CD4-positive, alpha-beta T cell treated with Interleukin-6 for 4 hours (primary cell): Measurements from ENCODE around the gene DUOX2.
"Not testable (repeated sequence)": the region's sequence is repeated elsewhere in the genome, so short reads cannot be mapped to it uniquely, and the experiment has no call there.

Experiments used
- DNase-seq: peaks from one replicate; pipeline ENCODE4 v3.0.0-alpha.2; 2020; ENCODE audit warnings: mixed read lengths

DUOX2 gene

DNA sequence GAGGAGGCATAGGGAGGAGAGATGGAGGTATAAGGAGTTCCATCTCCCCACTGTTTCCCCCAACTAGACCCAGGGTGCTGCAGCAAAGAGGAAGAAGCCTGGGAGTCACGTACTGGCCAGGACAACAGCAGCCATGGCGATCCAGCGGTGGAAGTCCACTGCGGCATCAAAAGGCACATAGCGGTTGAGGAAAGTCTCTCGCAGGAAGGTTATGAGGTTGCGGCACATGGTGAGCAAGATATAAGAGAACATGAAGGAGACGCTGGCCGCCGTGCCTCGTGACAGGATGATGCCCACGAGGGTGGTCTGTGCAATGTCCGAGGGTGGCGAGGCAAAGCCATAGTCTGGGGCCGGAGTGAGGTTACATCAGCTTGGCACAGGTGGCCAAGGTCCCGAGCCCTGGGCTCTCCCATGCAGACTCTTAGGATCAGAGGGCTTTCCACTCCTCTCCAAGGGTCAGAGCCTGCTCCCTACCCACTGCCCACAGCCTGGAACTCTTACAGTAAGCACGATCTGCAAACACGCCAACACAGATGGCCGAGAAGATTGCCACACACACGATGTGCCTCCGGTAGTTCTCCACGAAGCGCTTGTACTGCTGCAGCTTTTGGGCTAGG is 14.3 kb downstream of the DUOX2 start:
- DNase-seq: no peak

DNA sequence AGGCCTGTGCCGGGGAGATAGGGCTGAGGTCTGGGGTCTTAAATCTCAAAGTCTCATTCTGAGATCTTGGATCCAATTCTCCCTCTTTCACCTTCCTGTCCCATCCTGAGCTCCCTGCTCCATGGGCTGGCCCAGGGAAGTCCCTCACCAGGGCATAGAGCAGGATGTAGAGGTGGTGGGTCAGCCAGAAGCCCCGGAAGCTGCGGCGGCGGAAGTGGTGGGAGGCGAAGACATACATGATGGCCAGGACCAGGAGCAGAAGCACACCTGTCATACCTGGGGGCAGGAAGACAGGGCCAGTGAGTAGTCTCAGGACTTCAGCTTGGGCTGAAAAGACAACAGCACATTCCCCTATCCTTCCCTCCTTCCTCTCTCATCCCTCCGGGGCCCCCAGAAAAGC is 16.5 kb downstream of the DUOX2 start:
- DNase-seq: no peak

DNA sequence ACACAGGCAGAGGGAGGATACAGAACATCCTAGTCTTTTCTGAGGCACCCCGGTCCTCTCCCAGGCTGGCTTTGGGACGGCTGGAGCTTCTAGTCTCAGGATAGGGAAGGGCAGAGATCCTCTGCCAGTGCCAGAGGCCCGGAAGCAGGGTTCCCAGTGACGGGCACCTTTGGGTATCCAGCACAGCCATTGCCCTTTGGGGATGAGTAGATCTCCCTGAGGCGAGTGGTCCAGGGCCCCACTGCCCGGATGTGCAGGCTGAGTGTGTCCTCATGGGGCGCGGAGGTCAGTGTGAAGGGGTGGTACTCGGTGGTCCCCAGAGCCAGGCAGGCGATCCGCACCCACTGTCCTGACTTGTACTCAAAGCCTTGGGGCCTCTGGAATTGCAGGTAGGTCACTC is 18.3 kb downstream of the DUOX2 start:
- DNase-seq: no peak

DNA sequence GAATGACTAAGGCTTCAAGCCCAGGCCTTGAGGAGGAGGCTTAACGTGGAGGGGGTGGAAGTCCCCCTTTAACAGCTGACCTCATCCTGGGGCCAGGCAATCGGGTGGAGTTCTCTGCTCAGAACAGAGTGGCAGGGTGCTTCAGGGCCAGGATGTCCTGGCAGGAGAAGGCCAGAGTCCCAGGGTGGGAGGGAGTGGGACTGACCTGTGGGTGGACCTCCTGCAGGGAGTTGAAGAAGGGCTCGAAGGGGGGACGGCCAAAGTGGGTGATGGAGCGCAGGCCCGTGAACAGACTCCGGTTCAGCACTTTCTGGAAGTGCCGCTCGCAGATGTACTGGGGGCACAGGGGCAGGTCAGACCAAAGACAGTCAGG is 19.6 kb downstream of the DUOX2 start:
- DNase-seq: no peak

DNA sequence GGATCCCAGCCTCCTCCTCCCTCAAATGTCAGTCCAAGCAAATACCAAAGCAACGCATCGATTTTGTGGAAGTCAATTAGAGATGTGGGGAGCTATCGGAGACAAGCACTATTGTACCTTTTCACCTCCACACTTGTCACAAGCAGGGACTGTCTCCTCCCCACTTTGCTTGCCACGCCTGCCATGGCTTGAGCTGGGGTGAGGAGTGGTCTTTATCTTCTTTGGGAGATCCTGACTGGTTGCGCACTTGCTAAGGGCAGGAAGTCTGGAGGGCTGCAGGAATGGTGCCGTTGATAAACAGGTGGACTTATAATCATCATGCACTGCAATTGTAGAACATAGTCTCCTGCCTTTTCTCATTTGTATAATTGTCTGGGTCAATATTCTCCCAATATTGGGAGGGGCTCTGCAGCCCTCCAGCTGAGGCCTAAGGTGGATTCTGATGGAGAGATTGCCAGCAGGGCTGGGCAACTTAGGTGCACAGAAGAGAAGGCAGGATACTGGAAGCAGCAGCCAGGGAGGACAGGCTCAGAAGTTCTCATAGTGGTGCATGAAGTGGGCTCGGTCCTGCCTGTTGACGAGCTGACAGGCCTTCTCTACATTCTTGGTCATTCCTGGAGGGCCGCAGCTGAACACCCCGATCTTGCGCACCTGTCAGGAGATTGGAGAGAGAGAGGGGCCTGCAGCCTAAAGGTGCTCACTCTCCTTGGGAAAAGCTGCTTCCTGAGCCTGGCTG is 20.2 kb downstream of the DUOX2 start:
- DNase-seq: no peak

DNA sequence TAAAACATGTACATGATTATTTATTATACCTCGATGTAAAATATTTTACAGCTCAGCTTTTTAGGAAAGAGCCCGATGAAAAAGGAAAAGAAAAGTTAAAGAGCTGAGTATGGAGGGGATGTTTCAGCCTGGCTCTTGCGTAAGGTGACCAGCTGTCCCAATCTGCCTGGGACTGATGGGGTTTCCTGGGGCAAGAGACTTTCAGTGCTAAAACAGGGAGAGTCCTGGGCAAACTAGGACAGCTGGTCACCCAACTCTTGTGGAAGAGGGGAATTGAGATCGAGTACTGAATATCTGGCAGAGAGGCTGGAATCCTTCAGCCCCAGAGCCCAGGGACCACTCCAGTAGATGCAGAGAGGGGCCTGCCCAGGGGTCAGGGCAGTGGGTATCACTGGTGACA is 21.0 kb downstream of the DUOX2 start:
- DNase-seq: no peak

DNA sequence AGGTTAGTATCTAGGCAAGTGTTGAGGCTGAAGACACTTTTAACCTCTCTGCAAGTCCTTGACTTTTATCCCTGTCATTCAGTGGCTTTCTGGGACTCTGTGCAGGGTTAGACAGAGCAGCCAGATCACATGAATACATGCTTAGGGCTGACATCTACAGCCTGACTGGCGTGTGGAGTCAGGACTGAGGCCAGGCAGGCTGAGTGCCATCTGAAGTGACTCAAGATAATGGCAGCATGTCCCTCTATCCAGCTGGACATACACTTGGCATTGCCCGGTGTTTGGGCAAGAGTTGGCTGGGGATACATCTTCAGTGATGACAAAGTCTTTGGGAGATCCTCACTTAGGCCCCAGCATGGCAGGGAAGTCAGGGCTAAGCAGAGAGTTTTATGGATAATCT is 22.4 kb downstream of the DUOX2 start:
- DNase-seq: no peak

DNA sequence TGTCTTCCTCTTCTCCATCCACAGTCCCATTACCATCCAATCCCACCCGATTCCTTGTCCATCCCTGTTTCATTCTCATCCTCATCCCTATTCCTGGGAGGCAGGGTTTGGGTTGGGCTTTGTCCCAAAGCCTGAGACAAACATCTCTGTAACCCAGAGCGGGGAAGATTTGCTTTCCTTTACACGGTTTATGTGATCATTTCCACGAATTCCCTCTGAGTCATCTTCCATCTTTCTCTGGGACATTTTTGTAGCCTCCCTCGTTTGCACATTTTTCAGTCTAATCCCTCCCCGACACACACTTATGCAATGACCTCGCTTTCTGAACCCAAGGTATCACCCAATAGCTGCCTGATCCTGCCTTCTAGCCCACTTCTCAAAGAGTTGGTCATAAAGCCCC is 22.8 kb downstream of the DUOX2 start:
- no peak for DNase-seq

DNA sequence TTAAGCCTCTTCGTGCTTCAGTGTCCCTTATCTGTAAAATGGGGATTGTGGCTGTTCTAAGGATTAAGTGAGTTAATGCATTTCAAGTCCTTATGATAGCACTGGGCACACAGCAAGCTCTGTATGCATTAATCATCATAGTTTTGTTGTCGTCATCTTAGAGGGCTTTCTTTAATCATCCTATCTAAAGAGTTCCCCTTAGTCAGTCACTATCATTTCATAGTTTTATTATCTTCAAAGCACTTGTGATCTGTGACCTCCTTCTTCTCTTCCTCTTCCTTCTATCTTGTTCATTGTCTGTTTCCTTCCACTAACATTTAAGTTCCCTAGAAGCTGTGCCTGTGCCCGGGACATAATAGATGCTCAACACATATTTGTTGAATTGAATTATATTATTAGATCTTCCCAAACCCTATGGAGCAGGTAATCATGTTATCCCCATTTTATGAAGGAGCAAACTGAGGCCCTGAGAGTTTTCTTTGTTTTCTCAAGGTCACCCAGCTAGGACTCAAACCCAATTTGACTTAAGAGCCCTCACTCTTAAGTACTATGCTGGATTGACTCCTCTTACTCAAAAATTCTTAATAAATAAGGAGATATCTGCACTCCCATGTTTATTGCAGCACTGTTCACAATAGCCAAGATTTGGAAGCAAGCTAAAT is 24.1 kb downstream of the DUOX2 start:
- DNase-seq: no peak

DNA sequence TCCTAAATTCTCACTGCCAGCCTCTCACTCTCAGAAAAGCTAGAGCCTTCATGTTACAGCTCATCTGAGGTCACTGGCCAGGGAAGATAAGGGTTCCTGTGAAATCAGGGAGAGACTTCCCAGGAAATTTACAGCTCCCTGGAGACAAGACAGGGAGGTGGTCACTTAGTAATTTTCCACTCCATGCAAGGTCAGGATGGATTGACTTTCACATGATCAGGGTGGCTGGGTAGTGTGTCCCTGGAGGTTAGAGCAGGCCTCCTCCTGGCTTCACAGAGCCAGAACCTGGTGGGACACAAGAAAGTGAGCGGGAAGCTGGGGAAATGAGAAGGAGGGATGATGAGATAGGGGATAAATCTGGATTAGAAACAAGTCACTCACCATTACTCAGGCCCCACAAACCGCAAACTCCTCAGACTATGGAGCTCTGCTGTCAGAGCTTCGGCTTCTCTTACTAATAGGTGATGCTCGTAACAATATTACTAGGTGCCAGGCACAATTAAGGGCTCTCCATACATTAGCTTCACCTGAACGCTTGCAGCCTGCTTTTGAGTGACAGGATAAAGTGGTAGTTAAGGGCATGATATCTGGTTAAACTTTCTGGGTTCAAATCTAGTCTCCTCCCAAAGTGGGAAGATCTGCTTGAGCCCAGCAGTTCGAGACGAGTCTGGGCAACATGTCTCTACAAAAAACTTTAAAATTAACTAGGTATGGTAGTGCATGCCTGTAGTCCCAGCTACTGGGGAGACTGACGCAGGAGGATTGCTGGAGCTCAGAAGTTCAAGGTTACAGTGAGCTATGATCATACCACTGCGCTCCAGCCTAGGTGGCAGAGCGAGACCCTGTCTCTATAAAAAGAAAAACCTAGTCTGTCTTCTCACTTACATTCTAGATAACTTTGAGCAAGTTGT is 24.9 kb downstream of the DUOX2 start:
- no peak for DNase-seq

DNA sequence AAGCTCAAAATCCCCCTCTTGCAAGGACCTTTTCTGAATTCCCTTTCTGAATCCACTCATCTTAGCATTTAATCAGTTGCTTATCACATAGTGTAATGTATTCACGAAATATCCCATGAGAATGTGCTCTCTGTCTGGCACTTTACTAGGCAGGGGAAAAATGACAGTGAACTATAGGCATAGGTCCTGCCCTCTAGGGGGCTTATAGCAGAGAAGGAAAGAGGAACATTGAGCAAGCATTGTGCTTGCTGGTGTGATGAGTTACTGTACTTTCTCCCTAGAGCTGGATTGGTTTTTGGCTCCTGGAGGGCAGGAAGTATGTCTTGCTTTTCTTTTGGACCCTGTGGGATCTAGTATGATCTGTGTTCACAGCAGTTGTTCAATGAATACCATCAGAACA is 26.5 kb downstream of the DUOX2 start:
- DNase-seq: no peak

DNA sequence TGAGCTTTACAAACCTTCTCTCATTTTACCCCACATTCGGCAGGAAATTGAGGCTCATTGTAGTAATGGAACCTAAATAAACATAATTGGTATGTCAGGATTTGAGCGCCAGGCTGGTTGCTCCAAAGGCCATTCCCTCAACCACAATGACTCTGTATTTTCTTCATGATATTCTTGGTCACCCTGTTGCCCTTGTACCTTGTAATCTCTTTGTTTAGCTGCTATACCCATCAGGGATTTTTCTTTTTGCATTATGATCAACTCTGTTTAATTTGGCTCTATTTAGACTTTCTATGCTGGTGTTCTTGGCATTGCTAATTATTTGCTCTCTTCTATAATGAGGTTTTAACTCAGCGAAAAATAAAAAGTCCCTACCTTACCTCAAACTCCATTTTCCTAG is 29.8 kb downstream of the DUOX2 start:
- DNase-seq: no peak

DNA sequence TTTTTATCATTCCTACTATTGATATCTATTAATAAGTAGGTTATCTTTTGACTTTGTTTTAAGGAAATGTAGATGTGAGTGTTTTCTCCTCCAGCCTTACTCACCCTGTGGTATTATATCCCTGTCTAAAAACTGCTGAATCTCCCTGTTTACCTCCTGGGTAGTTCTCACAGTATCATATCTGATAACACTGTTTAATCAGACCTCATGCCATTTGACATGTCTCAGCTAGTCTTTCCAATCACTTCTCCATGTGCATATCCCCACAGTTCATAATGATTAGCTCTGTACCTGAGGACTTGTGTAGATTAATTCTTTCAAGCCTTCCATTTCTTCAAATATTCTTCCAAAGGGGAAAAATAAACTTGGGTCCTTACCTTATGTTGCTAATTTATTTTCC is 30.7 kb downstream of the DUOX2 start:
- no peak for DNase-seq

DNA sequence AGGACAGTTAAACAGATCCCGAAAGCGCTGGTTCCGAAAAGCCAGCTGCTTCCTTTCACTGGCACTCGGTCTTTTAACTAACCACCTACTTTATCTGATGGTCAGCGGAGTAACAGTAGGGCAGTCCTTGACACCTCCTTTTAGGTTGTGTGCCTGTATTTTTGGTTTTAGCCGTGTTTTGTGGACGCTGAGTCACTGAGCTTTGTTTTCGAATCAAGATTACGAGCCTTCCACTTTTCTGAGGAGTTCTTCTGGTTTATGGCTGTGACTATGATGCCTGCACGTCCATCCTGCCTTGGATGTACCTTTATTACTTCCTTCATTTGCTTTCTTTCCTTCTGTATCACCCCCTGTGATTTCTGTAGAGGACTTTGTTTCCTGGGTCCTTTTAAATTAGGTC is 31.6 kb downstream of the DUOX2 start:
- not testable (repeated sequence) for DNase-seq

DNA sequence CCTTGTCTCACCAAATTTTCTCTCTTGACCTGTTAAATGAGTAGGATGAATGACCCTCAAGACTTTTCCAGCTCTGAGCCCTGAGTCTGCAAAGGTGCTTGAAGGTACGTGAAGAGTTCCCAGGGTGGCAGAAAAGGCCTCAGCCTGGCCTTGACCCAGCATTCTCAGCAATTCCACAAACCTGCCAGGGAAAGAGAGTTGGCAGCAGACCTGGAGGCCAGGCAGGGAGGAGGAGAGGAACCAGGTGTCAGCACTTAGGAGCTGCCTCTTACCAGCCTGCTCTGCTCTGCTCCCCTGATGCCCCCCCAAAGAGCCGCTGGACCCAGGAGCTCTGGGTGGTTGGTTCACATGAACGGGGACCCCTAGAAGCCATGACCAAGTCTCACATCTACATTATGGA is 33.4 kb downstream of the DUOX2 start:
- not testable (repeated sequence) for DNase-seq

DNA sequence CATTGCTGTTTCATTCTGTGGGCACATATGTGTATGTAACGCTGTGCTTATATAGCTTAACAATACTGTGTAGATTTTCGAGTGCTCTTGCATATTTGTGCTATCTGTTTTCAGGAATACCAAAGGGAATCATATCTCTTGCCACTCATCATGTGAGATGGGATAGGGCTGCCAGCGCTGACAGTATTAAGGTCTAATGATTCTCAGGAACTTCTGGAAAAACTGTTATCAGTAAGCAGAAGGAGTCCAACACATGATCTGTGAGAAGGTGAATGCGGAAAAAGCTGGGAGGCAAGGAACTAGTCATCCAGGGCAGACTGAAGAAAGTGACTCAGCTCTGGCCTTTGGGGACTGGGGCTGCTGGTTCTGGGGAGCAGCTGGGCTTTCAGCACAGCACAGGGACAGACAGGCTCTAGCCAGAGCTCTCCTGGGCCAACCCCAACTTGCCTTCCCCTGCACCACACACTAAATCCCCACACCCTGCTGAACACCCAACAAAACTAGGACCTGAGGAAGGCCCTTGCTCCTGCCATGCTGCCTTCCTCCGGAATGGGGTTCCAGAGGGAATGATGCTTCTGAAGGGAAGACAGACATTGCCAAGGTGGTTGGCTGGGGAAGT is 34.2 kb downstream of the DUOX2 start:
- DNase-seq: not testable (repeated sequence)

DNA sequence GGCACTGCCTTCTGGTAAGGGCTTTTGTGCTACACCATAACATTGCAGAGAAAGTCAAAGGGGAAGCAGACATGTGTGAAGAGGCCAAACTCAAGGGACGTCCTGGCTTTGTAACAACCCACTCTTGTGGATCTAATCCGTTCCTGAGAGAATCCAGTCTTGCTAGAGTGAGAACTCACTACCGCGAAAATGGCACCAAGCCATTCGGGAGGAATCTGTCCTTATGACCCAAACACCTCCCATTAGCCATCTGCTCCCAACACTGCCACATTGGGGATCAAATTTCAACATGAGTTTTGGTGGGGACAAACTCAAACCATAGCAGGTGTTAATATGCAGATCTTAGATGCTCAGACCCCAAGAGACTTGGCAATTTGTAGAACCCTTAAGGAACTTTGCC is 34.8 kb downstream of the DUOX2 start:
- not testable (repeated sequence) for DNase-seq

DNA sequence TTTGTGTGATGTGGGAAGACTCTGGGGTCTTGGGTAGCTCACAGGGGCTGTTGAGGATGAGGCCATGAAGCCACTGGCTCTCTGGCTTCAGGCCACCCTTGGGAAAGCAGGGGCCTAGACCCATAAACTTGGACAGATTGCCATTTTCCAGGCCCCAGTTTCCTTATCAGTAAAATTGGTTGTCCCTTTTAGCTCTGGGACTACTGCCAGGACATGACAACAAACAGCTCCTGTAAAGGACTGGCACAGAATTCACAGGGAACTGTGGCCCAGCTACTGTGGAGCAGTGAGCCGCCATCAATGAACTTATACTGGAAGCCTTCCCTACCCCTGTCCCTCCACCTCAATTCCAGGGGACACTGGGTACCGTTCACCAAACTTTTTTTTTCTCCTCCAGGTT is 36.6 kb downstream of the DUOX2 start:
- not testable (repeated sequence) for DNase-seq

DNA sequence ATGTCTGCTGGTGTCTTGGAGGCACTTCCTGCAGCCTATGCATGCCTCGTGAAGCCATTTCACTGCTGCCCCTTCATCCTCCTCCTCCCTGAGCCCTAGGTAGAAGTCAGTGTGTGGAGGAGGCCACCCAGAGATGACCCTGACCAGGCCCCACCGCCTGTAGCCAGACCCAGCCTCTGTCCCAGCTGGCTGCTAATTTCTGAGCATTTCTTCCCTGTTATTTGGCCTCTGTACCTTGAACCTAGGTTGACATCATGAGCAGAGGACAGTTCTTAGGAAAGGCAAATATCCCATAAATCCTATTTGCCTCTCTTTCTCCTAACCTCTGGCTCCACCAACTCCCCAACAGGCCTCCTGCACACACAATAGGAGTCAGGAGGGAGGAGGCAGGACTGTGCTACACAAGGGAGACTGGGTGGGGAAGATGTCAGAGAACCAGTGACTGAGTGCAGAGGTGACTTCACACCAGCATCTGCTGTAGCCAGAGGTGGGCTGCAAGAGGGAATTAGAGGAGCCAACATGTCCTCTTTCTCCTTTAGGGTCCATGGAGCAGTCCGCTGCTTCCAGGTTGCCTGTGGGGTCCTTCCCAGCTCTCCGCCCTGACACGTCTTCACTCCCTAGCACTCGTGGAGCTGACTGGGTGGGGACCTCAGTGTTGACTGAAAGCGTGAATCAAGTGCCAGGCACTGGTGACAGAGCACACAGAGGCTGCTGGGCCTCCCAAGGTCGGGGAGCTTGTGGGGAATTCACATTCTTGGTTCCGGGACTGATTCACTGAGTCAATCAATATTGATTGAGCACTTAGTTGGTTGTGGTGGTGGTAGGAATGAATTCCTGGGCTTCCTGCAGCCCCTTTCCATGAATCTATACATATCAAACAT is 38.3 kb downstream of the DUOX2 start:
- DNase-seq: not testable (repeated sequence)

DNA sequence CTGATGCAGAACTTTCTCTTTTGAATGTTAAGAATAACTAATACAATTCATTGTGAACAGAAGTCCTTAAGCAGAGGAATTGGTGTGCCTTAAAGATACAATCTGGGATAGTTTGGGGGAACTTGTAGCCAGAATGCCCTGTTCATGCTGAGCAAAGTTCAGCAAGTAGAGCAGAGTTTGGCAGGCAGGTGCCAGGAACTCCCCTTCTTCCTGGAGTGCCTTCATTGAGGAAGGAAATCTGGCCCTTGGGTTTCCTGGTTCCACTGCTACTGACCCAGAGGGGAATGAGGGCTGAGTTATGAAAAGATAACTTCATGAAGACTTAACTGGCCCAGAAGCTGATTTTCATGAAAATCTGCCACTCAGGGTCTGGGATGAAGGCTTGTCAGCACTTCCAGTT is 40.4 kb downstream of the DUOX2 start:
- not testable (repeated sequence) for DNase-seq

DNA sequence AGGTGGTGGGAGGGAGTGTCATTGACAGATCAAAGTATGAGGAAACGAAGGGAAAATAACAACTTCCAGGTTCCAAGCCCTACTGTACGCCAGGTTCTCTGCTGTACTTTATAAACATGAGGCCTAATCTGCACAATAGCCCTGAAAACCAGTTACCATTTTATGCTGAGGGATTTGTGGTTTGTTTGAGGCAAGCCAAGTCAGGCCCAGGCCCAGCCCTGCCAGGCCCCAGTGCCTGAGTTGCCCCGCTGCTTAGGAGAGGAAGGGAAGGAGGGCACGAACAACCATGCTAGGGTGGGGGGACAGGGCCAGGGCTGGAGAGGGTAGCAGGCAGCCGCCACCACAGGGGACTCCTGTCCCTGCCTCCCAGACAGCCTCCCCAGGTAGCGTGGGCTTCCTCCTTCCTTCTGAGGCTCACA is 44.0 kb downstream of the DUOX2 start:
- not testable (repeated sequence) for DNase-seq

DNA sequence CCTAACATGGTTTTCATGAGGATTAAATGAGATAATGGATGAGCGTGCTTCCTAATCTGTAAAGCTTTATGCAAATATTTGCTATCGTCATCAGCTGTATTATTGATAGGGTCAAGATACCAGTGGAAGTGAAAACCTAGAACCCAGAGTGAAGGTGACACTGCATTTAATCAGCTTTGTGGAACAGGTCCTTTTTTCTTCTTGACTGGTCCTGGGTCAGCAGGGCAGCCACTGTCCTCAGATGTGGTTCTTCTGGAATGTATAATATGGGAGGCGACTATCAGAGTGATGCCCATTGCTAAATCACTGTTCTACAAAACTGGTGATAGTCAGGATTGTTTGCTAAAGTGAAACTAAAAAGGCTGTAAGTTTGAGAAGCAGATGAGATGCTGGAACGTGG is 49.6 kb downstream of the DUOX2 start:
- no peak for DNase-seq
